ENCODE data around the gene RLN3.

RLN3 gene

GRCh38 chr19:13981467-13981866 lies 46.5 kb upstream of the RLN3 start:
- DNase-seq (ENCODE audit: low read depth), result no peak
- TF ChIP-seq CTCF (IDR thresholded peaks at IDR 0.05; ENCODE audit: control insufficient read depth, extremely low read depth, insufficient read depth), result no peak
- no peak overlapping the region for H3K4me3 ChIP-seq (ENCODE audit: low read depth, low read length)

- no peak overlapping the region for H3K4me3 ChIP-seq (ENCODE audit: low read depth, low read length)
- TF ChIP-seq CTCF (IDR thresholded peaks at IDR 0.05; ENCODE audit: control insufficient read depth, extremely low read depth, insufficient read depth), result no peak
- no peak for DNase-seq (ENCODE audit: low read depth)
These were observed 45.9 kb upstream of the RLN3 start for GRCh38 chr19:13981988-13982501.

- no peak overlapping the region for H3K4me3 ChIP-seq (ENCODE audit: low read depth, low read length)
- DNase-seq (ENCODE audit: low read depth), result no peak
- no peak for TF ChIP-seq CTCF (IDR thresholded peaks at IDR 0.05; ENCODE audit: control insufficient read depth, extremely low read depth, insufficient read depth)
These were observed 45.2 kb upstream of the RLN3 start for GRCh38 chr19:13982773-13983172.

- DNase-seq (ENCODE audit: low read depth), result no peak
- no peak for TF ChIP-seq CTCF (IDR thresholded peaks at IDR 0.05; ENCODE audit: control insufficient read depth, extremely low read depth, insufficient read depth)
- H3K4me3 ChIP-seq (ENCODE audit: low read depth, low read length), result no peak overlapping the region
These were observed 44.6 kb upstream of the RLN3 start for GRCh38 chr19:13983213-13983889.

GRCh38 chr19:13984186-13984585 lies 43.8 kb upstream of the RLN3 start:
- no peak for TF ChIP-seq CTCF (IDR thresholded peaks at IDR 0.05; ENCODE audit: control insufficient read depth, extremely low read depth, insufficient read depth)

GRCh38 chr19:13984875-13985741 lies 42.8 kb upstream of the RLN3 start:
- H3K4me3 ChIP-seq (ENCODE audit: low read depth, low read length), result no peak overlapping the region
- TF ChIP-seq CTCF (IDR thresholded peaks at IDR 0.05; ENCODE audit: control insufficient read depth, extremely low read depth, insufficient read depth), result no peak
- no peak for DNase-seq (ENCODE audit: low read depth)

More at GRCh38 chr19:13984186-13984585, 43.8 kb upstream of the RLN3 start:
- no peak overlapping the region for H3K4me3 ChIP-seq (ENCODE audit: low read depth, low read length)
- DNase-seq (ENCODE audit: low read depth), result no peak

Data from LNCaP clone FGC (cell line).